Measurements from ENCODE around the gene SCD5.
A peak's percentile ranks its signal among the peaks of the same experiment; 100 is the strongest.

Gene SCD5

GRCh38 chr4:82811838-82812341 lies 13.3 kb upstream of the SCD5 start:
- no peak overlapping the region for H3K4me3 ChIP-seq (ENCODE audit: low read depth, low read length)
- H3K36me3 ChIP-seq (ENCODE audit: control insufficient read depth, insufficient read depth, low read length) = no peaks in the 10 kb centered on the region
- H3K9ac ChIP-seq (ENCODE audit: low read depth, low read length) = no peak overlapping the region
- H3K27me3 ChIP-seq (ENCODE audit: control insufficient read depth, insufficient read depth, low read length) = peaks cover 74% of the 10 kb centered on the region
- H3K4me1 ChIP-seq (ENCODE audit: control insufficient read depth, insufficient read depth, low read length) = peaks cover 3% of the 10 kb centered on the region
- H3K9me3 ChIP-seq (ENCODE audit: control insufficient read depth, insufficient read depth, low read length) = no peaks in the 10 kb centered on the region

- Histone ChIP-seq H3K9me3 (ENCODE audit: control insufficient read depth, insufficient read depth, low read length) (no peaks in the 10 kb centered on the region), H3K27me3 (ENCODE audit: control insufficient read depth, insufficient read depth, low read length) (peaks cover 77% of the 10 kb centered on the region), H3K36me3 (ENCODE audit: control insufficient read depth, insufficient read depth, low read length) (no peaks in the 10 kb centered on the region), H3K4me1 (ENCODE audit: control insufficient read depth, insufficient read depth, low read length) (peaks cover 3% of the 10 kb centered on the region), H3K9ac (ENCODE audit: low read depth, low read length) (no peak overlapping the region), H3K4me3 (ENCODE audit: low read depth, low read length) (no peak overlapping the region)
These were observed 12.8 kb upstream of the SCD5 start for GRCh38 chr4:82811392-82811791.

- peaks cover 82% of the 10 kb centered on the region for H3K27me3 ChIP-seq (ENCODE audit: control insufficient read depth, insufficient read depth, low read length)
- no peak overlapping the region for H3K9ac ChIP-seq (ENCODE audit: low read depth, low read length)
- H3K4me1 ChIP-seq (ENCODE audit: control insufficient read depth, insufficient read depth, low read length) = peaks cover 3% of the 10 kb centered on the region
- H3K36me3 ChIP-seq (ENCODE audit: control insufficient read depth, insufficient read depth, low read length) = no peaks in the 10 kb centered on the region
- no peak overlapping the region for H3K4me3 ChIP-seq (ENCODE audit: low read depth, low read length)
- H3K9me3 ChIP-seq (ENCODE audit: control insufficient read depth, insufficient read depth, low read length) = no peaks in the 10 kb centered on the region
These were observed 11.6 kb upstream of the SCD5 start for GRCh38 chr4:82810176-82810575.

GRCh38 chr4:82809619-82810018 lies 11.0 kb upstream of the SCD5 start:
- Histone ChIP-seq H3K36me3 (ENCODE audit: control insufficient read depth, insufficient read depth, low read length) (no peaks in the 10 kb centered on the region), H3K4me3 (ENCODE audit: low read depth, low read length) (no peak overlapping the region), H3K9me3 (ENCODE audit: control insufficient read depth, insufficient read depth, low read length) (no peaks in the 10 kb centered on the region), H3K9ac (ENCODE audit: low read depth, low read length) (no peak overlapping the region), H3K4me1 (ENCODE audit: control insufficient read depth, insufficient read depth, low read length) (peaks cover 3% of the 10 kb centered on the region), H3K27me3 (ENCODE audit: control insufficient read depth, insufficient read depth, low read length) (peaks cover 83% of the 10 kb centered on the region)

GRCh38 chr4:82803746-82804145 lies 5.2 kb upstream of the SCD5 start:
- Histone ChIP-seq H3K4me3 (ENCODE audit: low read depth, low read length) (no peak overlapping the region), H3K4me1 (ENCODE audit: control insufficient read depth, insufficient read depth, low read length) (no peaks in the 10 kb centered on the region), H3K9ac (ENCODE audit: low read depth, low read length) (no peak overlapping the region), H3K27me3 (ENCODE audit: control insufficient read depth, insufficient read depth, low read length) (peaks cover 94% of the 10 kb centered on the region), H3K9me3 (ENCODE audit: control insufficient read depth, insufficient read depth, low read length) (no peaks in the 10 kb centered on the region), H3K36me3 (ENCODE audit: control insufficient read depth, insufficient read depth, low read length) (no peaks in the 10 kb centered on the region)

- Histone ChIP-seq H3K4me1 (ENCODE audit: control insufficient read depth, insufficient read depth, low read length) (no peaks in the 10 kb centered on the region), H3K36me3 (ENCODE audit: control insufficient read depth, insufficient read depth, low read length) (no peaks in the 10 kb centered on the region), H3K4me3 (ENCODE audit: low read depth, low read length) (no peak overlapping the region), H3K27me3 (ENCODE audit: control insufficient read depth, insufficient read depth, low read length) (peaks cover 95% of the 10 kb centered on the region), H3K9me3 (ENCODE audit: control insufficient read depth, insufficient read depth, low read length) (no peaks in the 10 kb centered on the region), H3K9ac (ENCODE audit: low read depth, low read length) (no peak overlapping the region)
These were observed 4.3 kb upstream of the SCD5 start for GRCh38 chr4:82802911-82803310.

GRCh38 chr4:82801910-82802521 lies 3.4 kb upstream of the SCD5 start:
- H3K4me1 ChIP-seq (ENCODE audit: control insufficient read depth, insufficient read depth, low read length) = peaks cover 2% of the 10 kb centered on the region
- H3K4me3 ChIP-seq (ENCODE audit: low read depth, low read length) = no peak overlapping the region
- no peaks in the 10 kb centered on the region for H3K36me3 ChIP-seq (ENCODE audit: control insufficient read depth, insufficient read depth, low read length)
- H3K9me3 ChIP-seq (ENCODE audit: control insufficient read depth, insufficient read depth, low read length) = no peaks in the 10 kb centered on the region
- H3K9ac ChIP-seq (ENCODE audit: low read depth, low read length) = no peak overlapping the region
- peaks cover 95% of the 10 kb centered on the region for H3K27me3 ChIP-seq (ENCODE audit: control insufficient read depth, insufficient read depth, low read length)

GRCh38 chr4:82799006-82799881 lies 648 bp upstream of the SCD5 start:
- H3K9ac ChIP-seq (ENCODE audit: low read depth, low read length) = no peak overlapping the region
- H3K27me3 ChIP-seq (ENCODE audit: control insufficient read depth, insufficient read depth, low read length) = peaks cover 98% of the 10 kb centered on the region
- peak overlapping the region; percentile 61 for H3K4me3 ChIP-seq (ENCODE audit: low read depth, low read length)

GRCh38 chr4:82797405-82798111 lies 1.0 kb downstream of the SCD5 start:
- H3K27me3 ChIP-seq (ENCODE audit: control insufficient read depth, insufficient read depth, low read length) = peaks cover 98% of the 10 kb centered on the region
- H3K9ac ChIP-seq (ENCODE audit: low read depth, low read length) = no peak overlapping the region

More at GRCh38 chr4:82799006-82799881, 648 bp upstream of the SCD5 start:
- peaks cover 4% of the 10 kb centered on the region for H3K4me1 ChIP-seq (ENCODE audit: control insufficient read depth, insufficient read depth, low read length)
- H3K9me3 ChIP-seq (ENCODE audit: control insufficient read depth, insufficient read depth, low read length) = no peaks in the 10 kb centered on the region
- no peaks in the 10 kb centered on the region for H3K36me3 ChIP-seq (ENCODE audit: control insufficient read depth, insufficient read depth, low read length)

GRCh38 chr4:82797040-82797404 lies 1.6 kb downstream of the SCD5 start:
- H3K4me3 ChIP-seq (ENCODE audit: low read depth, low read length) = peak overlapping the region; percentile 61
- H3K4me1 ChIP-seq (ENCODE audit: control insufficient read depth, insufficient read depth, low read length) = peaks cover 4% of the 10 kb centered on the region
- no peaks in the 10 kb centered on the region for H3K9me3 ChIP-seq (ENCODE audit: control insufficient read depth, insufficient read depth, low read length)
- H3K27me3 ChIP-seq (ENCODE audit: control insufficient read depth, insufficient read depth, low read length) = peaks cover 98% of the 10 kb centered on the region
- no peaks in the 10 kb centered on the region for H3K36me3 ChIP-seq (ENCODE audit: control insufficient read depth, insufficient read depth, low read length)
- H3K9ac ChIP-seq (ENCODE audit: low read depth, low read length) = no peak overlapping the region

More at GRCh38 chr4:82797405-82798111, 1.0 kb downstream of the SCD5 start:
- no peaks in the 10 kb centered on the region for H3K9me3 ChIP-seq (ENCODE audit: control insufficient read depth, insufficient read depth, low read length)
- H3K4me3 ChIP-seq (ENCODE audit: low read depth, low read length) = peak overlapping the region; percentile 61
- no peaks in the 10 kb centered on the region for H3K36me3 ChIP-seq (ENCODE audit: control insufficient read depth, insufficient read depth, low read length)
- H3K4me1 ChIP-seq (ENCODE audit: control insufficient read depth, insufficient read depth, low read length) = peaks cover 4% of the 10 kb centered on the region

GRCh38 chr4:82792912-82793649 lies 5.5 kb downstream of the SCD5 start:
- H3K27me3 ChIP-seq (ENCODE audit: control insufficient read depth, insufficient read depth, low read length) = peaks cover 98% of the 10 kb centered on the region
- no peak overlapping the region for H3K4me3 ChIP-seq (ENCODE audit: low read depth, low read length)
- H3K36me3 ChIP-seq (ENCODE audit: control insufficient read depth, insufficient read depth, low read length) = no peaks in the 10 kb centered on the region
- no peak overlapping the region for H3K9ac ChIP-seq (ENCODE audit: low read depth, low read length)
- H3K4me1 ChIP-seq (ENCODE audit: control insufficient read depth, insufficient read depth, low read length) = peaks cover 4% of the 10 kb centered on the region
- no peaks in the 10 kb centered on the region for H3K9me3 ChIP-seq (ENCODE audit: control insufficient read depth, insufficient read depth, low read length)
